GM18508 (cell line): ENCODE data around the gene P2RX2.

Experiments
- ATAC-seq: cut with Tn5 transposase; IDR thresholded peaks from one replicate; pipeline ENCODE4 v1.9.1; 2021; ENCODE audit warnings: moderate number of reproducible peaks; ENCODE audit not compliant: insufficient read depth, unreplicated experiment

Gene P2RX2

DNA sequence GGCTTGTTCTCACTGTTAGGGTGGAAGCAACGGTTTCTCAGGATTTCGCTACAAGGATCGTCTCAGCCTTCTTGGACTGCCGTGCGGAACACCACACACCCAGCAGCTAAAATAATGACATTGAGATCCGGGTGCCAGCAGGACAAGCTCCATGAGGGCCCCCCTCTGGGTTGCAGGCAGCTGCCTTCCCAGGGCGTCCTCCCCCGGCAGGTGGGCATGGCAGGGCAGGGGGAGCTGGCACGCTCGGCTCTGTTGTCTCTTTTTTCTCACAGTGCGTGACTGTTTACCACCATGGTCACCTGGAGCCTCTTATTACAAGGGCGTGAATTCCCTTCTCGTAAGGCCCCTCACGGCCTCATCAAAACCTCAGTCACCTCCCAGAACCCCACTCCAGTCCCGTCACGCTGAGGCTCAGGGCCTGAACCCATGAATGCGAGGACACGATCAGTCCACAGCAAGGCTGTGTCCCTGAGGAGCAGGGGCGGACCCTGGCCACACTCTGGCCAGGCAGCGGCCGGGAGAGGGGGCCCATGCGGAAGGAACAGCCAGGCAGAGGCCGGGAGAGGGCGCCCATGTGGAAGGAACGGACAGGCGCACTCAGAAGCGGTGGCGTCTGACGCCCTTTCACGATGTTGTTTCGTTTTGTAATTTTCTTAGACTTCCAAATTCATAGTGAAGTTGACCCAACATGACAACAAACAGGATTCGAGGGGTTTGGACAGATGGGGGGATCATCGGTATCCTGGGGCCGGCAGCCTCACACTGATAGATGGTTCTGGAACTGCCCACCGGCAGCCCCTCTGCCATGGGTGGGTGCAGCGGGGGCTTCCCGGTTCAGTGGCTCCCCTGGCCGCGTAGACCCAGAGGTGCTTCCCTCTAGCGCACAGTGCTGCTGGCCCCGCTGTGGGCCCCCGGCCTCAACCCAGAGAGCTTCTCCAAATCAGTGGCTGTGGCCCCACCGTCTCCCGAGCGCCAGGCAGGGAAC is 18.2 kb upstream of the P2RX2 start:
- no peak for ATAC-seq

DNA sequence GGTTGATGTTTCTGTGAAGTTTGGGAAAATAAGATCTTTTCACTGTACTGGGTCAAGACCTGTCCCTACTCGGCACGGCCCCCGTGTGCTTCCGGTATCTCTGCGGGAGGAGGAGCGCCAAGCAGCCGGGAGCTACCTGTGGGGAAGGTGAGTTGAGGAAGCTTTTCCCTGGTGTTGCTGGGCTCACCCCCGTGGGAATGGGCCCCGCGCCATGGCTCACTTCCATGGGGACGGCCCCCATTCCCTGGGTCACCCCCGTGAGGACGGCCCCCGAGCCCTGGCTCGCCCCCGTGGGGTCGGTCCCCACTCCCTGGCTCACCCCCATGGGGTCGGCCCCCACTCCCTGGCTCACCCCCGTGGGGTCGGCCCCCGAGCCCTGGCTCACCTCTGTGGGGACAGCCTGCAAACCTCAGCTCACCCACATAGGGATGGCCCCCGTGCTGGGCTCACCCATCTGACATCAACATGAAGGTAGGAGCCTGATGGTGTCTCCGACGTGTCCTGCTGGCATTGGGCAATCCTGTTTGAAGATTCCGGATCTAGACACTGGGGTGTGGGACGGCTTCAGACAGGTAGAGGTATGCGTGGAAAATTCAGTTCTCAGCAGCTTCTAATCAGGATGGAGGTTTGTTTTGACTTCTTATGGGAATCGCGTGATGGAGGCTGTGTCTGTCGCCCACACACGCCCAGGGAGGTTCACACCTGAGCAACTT is 17.2 kb upstream of the P2RX2 start:
- ATAC-seq, result no peak

DNA sequence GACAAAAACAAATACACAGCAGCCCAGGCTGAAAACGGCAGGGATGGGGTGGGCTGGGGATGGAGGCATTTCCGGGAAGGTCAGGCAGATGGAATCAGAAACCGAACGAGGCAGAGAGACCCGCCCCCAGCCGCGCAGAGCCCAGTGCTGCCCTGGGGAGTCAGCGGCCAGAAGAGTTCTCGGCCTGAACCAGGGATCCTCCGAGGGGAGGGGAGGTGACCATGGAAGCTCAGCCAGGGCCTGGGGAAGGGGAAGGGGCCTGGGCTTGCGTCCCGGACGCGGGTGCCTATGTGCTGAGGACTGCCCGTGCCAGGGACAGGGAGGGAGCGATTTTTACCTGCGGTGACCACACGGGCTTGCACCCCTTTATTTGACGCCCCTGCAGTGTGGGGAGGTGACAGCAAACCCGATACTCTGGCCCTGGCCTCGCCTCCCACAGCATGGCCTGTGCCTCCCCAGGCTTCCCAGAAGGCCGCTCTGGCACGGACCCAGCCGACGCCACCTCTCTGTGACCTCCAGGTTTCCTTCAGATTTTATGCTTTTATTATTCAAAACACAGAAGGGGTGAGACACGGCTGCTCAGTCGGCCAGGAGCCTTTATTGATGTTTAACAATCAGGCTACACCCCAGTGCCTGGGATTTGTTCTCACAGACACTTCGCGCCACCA is 15.9 kb upstream of the P2RX2 start:
- ATAC-seq, result no peak

DNA sequence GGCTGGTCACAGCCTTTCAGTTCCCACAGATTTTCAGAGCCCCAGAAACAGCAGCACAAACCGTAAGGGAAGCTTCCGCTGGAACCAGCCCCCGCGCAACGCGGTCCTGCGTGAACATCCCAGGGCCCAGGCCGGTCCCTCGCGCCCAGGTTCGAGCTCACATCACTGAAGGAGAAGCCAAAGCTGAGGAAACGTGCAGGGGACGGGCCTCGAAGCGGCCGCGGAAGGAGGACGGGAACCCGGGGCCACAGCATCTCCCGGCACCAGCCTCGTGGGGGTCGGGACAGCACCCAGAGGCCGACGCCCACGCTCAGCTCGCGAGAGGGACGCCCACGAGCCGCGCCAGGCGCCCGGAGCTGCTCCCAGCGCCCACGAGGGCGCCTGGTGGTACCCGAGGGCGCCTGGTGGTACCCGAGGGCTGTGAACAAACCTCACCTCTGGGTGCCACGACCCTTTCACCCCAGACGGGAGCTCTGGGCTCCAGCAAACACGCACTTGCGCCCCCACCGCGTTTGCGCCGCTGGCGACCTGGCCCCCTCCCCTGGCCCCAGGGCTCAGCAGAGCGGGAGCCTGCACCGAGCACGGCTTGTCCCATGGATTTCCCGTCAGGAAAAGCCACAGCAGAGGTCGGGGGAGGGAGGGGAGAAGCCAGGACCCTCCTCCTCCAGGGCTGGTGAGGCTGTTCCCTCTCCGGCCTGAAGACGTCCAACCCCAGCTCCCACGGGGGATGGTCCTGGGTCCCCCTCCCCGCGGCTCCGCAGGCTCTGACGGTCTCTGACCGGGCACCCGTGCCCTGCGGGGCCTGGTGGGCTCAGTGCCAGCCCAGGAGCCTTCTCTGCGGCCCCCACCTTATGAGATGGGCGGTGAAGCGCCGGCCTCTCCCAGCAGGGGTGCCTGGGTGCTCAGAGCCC is 15.1 kb upstream of the P2RX2 start:
- ATAC-seq, result no peak

DNA sequence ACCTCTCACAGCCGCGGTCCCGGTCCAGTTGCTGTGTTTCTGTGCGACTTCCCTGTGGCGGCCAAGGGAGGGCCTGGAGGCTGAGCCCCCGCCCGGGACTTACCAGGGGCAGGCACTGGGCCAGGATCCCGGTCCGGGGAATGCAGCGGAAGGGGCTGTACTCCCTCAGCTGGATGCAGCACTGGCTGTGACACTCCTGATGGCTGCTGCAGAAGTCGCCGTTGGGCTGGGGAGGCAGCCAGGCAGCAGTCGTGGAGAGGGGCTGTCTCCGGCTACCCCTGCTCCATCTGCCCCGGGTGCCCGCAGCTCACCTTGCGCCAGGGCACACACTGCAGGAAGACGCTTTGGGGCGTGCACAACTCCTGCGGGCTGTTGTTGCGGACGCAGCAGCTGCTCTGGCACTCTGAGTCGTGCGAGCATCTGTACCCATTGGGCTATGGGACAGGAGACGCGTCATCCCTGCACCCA is 14.4 kb upstream of the P2RX2 start:
- ATAC-seq, result no peak

DNA sequence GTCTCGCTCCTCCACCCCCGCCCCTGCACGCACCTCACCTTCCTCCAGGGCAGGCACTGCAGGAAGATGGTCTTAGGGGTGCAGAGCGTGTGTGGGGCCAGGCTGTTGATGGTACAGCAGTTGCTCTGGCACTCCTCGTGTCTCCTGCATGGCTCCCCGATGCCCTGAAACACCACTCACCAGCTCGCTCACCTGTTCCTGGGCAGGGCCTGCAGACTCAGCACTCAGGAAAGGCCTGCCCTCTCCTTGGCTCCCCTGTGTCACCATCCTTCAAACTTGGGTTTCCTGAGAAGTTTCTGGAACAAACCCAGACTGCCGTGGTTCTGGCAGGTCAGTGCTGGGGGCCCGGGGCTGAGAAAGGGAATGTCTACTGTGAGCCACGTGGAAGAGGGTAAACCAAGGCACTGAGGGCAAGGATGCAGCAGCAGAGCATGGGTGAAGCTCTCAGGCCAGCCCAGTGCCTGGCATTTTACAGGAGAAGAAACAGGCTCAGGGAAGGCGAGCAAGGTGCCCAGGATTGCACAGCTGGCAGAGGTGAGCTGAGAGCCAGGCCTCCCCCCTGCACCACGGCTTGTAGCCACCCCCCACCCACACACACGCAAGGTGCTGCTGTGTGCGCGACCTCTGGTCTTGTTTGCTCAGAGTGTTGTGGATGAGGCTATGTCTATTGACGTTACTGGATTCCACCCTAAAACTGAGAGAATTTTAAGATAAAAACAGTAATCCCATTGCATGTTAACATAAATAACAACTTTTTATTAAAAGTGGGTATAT is 13.7 kb upstream of the P2RX2 start:
- ATAC-seq, result no peak

DNA sequence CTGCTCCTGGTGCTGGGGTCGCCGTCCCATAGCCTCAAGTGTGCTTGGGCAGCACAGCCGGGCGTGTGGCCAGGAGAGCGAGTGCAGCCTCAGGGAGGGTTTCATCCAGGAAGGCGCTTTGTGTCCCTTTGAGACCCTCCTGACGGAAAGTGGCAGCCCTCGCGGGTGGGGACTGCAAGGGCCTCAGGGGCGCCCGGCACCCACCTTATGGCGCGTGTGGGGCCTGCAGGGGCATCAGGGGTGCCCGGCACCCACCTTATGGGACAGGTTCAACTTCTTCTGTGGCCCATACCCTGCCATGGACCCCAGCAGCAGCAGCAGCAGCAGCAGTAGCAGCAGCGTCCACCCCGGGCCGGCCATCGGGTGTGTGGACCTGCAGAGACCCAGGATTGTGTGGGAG is 12.7 kb upstream of the P2RX2 start:
- ATAC-seq, result no peak

DNA sequence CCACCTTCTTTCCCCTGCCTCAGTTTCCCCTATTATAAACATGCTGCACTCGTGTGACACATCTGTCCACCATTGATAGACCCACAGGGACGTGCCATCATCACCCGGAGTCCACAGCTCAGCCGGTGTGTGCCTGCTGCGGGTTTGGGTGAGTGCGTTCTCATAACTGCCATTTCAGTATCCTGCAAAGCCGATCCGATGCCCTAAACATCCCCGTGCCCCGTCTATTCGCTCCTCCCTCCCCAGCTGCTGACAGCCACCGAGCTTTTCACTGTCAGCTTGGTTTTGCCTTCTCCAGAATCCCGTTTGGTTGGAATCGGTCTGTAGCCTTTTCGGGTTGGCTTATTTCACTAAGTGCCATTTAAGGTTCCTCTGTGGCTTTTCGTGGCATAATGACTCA is 12.1 kb upstream of the P2RX2 start:
- no peak for ATAC-seq

DNA sequence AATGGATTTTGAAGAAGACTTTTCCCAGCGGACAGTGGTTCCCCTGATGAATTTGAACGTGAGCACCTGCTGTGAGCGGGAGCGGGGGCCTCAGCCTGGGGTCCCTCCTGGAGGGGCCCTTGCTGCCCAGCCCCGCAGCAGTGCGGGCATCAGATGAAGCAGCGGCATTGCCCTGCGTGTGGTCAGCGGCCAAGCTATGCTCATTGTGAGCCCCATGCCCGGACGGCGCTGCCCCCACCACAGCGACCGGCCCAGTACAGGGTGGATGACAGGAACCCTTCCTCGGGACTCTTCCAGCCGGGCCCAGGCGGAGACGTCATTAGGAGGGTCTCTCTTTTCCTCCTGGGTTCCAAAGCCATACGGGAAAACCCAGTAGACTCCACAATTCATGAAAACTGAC is 11.6 kb upstream of the P2RX2 start:
- ATAC-seq, result no peak

DNA sequence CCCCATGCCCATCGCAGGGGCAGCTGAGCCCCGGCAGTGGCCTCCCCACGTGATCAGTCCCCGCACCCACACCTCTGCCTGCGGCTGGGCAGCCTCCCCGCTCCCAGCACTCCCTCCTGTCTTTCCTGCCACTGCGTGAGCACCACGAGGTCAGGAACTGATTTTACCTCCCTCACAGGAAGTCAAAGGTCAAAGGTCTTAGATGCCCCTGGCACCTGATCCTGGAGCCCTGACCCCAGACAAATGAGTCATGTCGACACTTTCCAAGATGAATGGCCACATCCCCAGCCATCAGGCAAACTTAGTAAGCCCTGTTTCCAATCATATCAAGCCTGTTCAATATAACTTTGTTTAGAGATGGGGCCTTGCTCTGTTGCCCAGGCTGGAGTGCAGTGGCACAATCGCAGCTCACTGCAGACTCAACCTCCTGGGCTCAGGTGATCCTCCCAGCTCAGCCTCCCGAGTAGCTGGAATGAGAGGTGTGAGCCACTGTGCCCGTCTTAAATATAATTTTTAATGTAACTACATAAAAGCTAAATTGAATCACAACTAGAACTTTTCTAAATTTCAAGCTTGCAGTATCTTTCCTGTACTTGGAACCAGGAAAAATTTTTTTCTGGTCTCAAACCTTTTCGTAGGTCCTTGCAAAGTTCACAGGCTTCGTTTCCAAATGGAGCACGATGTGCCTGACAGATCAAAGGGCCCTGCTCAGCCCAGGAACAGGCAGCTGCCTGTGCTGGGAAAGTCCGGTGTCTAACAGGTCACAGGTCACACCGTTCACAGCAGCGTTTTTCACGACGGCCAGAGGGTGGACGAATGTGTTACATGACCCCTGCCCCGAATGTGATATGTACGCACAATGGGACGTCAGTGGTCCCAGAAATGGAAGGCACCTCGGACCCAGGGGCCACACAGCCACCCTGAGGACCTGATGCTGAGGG is 10.1 kb upstream of the P2RX2 start:
- no peak for ATAC-seq

DNA sequence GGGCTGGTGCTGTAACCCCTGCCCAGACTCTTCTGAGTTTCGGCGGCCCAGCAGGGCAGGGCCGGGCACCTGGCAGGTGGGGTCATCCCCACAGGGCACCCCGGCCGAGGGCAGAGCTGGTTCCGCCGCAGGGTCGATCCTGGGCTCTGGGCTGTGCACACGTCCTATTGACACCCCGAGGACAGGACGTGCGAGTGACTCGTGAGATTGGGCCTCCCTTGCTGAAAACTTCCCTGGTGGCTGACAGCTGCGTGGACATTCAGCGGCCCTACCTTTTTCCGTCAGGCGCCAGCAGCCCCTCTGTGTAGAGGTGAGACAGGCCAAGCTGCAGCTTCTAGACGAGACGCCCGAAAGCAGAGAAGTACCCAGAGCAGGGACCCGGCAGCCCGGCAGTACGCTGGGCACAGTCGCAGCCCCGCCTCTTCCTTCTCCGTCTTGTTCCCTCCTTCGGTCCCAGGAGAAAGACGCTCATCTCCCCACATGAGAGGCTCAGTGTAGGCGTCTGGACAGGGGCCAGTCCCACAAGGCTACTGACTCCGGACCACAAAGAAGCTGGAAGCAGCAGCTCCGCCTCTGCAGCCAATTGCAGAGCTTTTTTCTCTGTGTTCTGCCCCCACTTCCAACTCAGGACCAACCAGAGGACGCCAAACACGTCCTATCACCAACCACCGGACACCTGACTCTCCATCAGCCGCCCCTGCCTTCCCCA is 8.4 kb upstream of the P2RX2 start, which contains the start of gene LRCOL1:
Gene LRCOL1, minus strand, starts transcription at position 532 of the 709 bp plus-strand sequence. CDS start 4,331 bp downstream, outside the sequence.
- no peak for ATAC-seq

DNA sequence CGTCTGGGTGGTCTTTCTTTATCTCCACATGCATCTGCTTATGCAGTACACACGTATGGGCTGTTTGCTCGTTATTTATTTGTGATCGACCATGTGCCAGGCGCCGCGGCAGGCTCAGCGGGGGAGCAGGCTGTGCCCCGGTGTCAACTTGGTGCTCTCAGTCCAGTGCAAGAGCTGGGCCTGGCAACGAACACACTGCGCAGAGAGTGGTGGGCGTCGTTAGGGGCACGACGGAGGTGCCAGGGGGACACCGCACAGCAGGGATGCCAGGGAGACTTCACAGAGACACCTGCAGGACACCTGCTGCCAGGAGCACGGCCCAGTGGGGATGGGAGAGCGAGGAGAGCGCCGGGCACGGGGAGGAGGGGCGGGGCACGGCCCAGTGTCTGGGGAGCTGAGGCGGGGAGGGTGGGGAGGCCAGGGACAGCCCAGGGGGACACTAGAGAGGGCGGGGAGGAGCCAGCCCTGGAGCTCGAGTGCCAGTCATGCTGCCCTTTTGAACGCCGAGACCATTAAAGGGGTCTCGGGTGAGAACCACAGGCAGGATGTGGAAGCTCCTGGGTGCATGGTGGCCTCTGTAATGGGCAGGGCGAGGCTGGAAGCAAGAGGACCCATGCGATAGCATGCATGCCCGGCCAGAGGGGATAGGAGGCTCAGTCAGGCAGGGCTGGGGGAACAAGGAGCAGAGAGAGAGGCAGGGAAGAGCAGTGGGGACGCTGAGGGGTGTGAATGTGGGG is 7.5 kb upstream of the P2RX2 start:
- no peak for ATAC-seq

DNA sequence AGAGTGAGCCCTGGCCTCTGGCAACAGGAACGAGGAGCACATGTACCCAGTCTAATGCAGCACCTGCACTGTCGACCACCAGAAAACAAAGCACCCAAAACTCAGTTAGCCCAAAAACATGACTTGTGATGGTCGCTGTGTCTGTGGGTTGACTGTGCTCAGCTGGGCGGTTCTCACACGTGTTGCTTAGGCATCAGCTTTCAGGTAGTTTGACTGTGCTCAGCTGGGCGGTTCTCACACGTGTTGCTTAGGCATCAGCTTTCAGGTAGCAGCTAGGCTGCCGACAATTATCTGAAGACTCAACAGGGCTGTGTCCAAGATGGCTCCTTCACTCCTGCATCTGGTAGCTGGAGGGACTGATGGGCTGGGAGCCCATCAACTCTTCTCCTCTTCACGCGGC is 7.0 kb upstream of the P2RX2 start:
- ATAC-seq, result no peak

DNA sequence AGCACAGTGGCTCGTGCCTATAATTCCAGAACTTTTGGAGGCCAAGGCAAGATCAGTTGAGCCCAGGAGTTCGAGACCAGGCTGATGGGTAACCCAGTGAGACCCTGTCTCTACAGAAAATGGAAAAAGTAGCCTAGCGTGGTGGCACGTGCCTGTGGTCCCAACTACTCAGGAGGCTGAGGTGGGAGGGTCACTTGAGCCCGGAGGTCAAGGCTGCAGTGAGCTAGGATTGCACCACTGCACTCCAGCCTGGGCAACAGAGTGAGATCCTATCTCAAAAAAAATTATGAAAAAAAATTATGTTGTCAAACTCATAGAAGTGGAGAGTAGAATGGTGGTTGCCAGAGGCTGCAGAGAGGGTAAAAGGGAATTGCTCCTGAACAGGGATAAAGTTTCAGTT is 4.5 kb upstream of the P2RX2 start:
- ATAC-seq, result no peak

DNA sequence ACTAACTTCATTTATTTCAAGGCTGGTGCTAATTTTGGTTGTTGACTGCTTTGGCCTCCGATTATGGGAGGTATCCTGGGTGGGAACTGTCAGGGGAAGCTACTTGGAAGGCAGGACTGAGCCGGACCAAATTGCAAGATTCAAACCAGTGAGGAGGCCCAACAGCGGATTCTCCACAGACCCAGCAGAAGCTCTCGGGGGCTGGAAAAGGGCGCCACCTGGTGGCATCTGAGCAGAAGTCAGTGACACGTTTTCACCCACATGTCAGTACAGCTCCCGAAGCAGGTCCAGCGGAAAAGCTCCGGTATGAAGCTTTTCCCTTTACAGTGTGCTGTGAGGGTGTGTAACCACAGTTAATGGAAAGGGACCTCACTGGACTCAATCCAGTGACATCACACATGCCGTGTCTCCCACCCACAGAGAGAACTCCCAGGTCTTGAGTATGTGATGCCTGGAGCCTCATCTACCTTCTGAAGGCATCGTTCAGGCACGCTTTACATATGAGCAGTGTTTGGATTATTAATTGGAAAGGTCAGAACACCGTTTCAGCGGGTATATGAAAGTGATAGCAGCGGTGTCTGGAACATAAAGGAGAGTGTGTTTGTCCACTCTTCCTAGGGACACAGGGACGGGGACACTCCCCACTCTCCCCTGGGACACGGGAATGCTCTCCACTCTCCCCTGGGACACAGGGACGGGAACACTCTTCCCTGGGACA is 3.6 kb upstream of the P2RX2 start:
- no peak for ATAC-seq

DNA sequence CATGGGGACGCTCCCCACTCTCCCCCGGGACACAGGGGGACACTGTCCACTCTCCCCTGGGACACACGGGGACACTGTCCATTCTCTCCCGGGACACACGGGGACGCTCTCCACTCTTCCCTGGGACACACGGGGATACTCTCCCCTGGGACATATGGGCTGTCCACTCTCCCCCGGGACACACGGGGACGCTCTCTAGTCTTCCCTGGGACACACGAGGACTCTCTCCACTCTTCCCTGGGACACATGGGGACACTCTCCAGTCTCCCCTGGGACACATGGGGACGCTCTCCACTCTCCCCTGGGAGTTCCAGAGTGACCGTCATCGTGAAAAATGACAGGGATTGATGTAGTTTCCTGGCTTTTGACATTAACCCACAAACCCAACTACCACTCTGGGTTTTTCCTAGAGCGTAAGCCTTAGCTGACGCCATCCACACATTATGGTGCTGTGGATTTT is 3.0 kb upstream of the P2RX2 start:
- ATAC-seq, result no peak
